Fibroblast of skin of left quadriceps (primary cell): ENCODE data around the gene INPP4A.

Source experiments
- DNase-seq, 2 experiments: peaks; one replicate each; pipeline ENCODE4 v3.0.0-alpha.2; 2013; ENCODE audit warnings: low read depth in 2 of 2

INPP4A gene

DNA sequence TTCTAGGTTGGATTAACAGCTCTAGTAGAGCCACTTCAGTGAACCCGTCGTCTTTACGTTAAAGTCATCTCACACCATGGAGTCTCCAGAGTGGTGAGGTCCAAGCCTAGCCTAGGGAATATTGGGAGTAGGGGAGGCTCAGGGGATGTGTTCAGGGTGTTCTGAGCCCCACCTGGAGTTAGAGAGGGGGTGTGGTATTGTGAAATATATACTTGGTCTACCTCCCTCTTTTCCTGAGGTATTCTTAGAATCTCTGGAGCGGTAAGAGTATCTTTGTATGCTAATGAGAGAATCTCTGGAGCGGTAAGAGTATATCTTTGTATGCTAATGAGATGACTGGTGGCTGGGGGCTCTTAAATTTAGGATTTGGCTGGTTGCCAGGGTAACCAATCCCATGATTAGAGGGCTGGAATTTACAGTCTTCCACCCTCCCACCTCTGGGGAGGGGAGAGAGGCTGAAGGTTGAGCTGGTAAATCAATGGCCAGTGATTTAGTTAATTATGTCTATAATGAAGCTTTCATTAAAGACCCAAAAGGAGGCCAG is 69.5 kb downstream of the INPP4A start:
- no peak for DNase-seq

DNA sequence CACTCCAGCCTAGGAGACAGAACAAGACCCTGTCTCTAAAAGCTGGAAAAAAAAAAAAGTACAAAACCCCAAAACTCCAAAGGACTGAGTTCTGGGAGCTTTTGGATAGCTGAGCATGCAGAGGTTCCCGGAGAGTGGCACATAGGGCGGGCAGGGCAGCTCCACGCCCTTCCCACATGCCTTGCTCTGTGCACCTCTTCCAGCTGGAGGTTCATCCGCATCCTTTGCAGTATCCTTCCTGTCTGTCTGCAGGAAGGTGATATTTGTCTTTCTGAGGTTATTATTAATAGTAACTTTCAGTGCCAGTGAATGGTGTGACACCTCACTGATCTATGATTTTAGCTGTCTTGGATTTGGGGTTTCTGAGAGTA is 70.2 kb downstream of the INPP4A start:
- DNase-seq = no peak

GRCh38 chr2:98515250-98515991 is 70.8 kb downstream of the INPP4A start:
- DNase-seq = no peak

- DNase-seq = no peak
Measured at GRCh38 chr2:98516571-98516970, 71.9 kb downstream of the INPP4A start.

DNA sequence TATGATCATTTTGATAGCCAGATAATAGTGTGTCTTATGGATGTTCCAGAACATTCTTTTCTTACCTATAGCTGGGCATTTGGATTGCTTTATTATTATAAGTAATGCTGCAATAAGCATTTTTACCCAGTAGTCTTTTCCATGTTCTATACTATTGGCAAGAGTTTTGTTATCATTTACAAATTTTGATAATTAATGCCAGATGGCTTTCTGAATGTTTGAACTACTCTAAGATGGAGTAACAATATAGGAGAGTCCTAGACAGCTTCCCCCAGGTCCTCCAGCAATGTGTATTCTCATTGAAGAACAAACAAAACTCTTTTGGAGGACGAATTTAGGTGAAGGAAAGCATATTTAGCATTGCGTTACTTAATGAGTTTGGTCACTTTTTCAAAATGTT is 73.0 kb downstream of the INPP4A start:
- peak in 1 of 2 experiments; percentile 21 for DNase-seq

GRCh38 chr2:98518101-98518500 is 73.4 kb downstream of the INPP4A start:
- DNase-seq = no peak

GRCh38 chr2:98519156-98519555 is 74.5 kb downstream of the INPP4A start:
- DNase-seq = no peak

DNA sequence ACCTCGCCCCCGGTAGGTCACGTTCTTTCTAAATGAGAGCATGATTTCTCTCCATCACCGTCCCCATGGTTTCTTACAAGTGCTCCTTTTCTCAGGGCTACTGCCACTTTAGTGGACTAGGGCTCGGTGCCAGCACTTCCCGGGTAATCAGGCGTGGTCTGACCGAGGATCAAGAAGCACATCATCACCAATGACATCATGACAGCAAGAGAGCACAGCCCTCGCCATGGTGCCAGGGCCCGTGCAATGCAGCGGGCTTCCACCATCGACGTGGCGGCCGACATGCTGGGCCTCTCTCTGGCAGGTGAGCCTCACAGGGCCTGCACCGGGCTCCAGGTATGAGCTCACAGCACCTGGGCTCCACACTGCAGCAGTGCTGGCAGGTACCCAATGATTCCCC is 75.2 kb downstream of the INPP4A start:
- no peak for DNase-seq

- DNase-seq = no peak
Measured at GRCh38 chr2:98520806-98521205, 76.1 kb downstream of the INPP4A start.

DNA sequence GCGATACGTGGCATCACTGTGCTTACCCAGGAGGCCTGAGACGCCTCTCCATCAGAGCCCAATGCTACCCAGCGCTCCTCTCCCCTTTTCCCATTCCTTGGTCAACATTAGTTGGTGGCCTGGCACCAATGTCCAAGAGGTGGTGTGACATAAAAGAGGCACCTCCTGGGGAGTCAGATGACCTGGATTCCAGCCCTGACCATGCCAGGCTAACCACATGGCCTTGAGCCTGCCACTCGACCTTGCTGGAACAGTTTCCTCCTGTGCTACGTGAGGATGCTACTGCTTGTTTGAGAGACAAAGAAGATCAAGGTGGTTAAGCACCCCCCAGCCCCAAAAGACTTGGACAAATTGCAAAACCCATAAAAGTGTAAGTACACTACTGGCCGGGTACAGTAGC is 76.6 kb downstream of the INPP4A start:
- DNase-seq = no peak

- DNase-seq = no peak
Measured at GRCh38 chr2:98522854-98523253, 78.2 kb downstream of the INPP4A start.

- no peak for DNase-seq
Measured at GRCh38 chr2:98524168-98524567, 79.5 kb downstream of the INPP4A start.

DNA sequence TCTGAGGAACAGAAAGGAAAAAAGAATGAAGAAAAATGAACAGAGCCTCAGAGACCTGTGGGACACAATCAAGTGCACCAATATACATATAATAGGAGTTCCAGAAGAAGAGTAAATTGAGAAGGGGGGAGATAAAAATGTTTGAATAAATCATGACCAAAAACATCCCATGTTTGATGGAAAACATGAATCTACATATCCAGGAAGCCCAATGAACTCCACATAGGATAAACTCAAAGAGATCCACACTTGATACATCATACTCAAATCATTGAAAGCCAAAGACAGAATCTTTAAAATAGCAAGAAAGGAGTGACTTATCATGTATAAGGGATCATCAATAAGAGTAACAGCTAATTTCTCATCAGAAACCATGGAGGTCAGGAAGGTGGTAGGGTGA is 83.7 kb downstream of the INPP4A start:
- no peak for DNase-seq

GRCh38 chr2:98530114-98530513 is 85.5 kb downstream of the INPP4A start:
- no peak for DNase-seq

- no peak for DNase-seq
Measured at GRCh38 chr2:98532756-98533155, 88.1 kb downstream of the INPP4A start.

- no peak for DNase-seq
Measured at GRCh38 chr2:98533547-98533946, 88.9 kb downstream of the INPP4A start.

DNA sequence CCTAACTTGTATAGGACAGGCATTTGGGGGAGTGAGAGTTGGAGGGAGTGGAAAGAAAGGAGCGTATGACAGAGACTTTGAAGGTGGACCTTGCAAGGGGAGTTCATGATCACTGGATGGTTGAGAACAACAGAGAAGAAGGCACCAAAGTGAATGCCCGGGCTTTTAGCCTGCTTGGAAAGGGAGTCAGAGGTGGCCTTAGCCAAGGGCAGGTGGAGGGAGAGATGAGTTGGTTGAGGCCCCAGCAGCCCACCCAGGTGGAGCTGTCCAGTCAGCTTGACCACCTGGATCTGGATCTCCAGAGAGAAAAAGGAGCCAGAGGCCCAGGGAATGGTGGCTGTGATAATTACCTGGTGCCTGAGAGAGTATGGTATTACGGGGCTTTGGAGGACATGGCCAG is 90.1 kb downstream of the INPP4A start:
- DNase-seq = no peak

DNA sequence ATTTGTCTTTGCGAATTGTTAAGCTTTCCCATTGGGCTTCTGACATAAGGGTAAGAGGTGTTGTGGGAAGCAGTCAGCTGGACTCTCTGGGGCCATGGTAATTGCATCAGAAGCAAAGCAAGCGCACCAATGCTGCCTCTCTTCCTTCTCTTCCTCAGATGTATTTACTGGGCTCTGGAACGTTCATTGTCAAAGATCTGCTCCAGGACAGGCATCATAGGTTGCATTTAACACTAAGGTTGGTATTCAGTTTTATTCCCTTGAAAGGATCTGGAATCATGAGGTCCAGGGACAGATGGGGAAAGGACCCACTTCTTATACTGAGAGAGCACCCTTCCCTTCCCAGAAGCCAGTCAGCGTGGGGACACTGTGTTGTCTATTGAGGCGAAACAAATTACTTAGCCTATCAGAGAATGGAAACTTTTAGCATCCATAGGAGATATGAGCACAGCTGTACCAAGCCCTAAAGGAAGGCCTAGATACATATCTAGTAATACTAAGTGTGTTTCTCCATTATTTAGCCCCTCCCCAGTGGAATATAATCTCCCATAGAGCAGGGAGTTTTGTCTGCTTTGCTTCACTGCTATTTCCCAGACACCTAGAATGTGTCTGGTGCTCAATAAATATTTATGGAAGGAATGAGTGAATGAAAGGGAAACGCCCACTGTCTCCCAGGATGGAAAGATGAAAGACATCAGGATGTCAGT is 91.5 kb downstream of the INPP4A start:
- DNase-seq = no peak

DNA sequence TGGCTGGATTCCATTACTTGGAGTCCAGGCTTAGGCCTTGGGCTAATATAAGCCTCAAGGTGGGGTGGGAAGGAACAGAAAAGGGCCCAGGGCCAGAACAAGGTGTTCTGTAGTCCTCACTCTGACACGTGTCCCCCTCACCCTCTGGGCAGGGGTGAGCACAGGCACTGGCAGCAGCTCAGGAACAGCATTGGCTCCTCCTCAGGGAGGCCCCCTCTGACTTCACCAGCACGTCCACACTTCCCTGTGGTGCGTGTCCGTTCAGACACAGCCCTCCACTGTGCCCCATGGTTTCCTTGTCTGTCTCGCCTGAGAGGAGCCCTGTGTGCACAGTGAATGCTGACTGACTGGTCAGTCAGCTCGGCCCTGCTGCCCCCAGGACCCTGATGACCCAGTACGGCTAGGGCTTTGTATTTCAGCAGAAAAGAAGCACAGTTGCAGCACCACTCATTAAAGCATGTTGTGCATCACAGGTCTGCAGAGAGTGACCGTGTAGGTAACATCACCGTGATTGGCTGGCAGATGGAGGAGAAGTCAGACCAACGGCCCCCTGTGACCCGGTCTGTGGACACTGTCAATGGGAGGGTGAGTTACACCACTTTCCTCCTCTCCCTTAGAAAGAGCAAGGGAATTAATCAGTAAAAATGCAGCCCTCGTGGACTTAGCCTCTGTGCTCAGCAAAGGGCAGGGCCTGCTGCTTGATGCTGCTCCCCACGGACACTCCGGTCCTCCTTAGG is 92.9 kb downstream of the INPP4A start:
- DNase-seq = no peak

GRCh38 chr2:98538280-98539041 is 93.8 kb downstream of the INPP4A start:
- no peak for DNase-seq

DNA sequence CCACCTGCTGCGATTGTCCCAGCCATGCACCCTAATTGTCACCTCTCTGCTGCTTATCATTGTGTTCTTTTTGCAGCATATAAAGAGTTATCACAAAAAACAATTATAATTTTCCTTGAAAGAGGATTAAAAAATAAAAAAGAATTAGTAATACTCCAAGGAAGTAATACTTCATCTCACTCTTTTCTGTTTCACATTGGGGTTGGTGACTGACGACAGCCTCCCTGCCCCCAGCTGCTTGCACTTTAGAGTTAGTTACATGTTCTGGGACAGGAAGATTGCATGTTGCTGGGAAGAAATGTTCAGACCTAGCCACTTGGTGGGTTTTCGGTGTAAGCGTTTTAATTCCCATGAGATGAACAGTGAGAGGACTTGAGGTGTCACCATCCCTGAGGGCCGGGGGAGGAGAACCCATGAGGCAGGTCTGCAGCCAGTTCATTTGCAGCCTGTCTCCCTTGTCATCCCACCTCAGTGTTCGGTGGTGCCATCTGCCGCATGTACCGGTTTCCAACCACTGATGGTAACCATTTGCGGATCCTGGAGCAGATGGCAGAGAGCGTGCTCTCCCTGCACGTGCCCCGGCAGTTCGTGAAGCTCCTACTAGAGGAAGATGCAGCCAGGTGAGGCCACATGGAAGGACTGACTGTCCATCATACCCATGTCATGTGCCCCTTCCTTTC is 94.5 kb downstream of the INPP4A start:
- no peak for DNase-seq
